NCI-H187 treated with DMSO at 0.1 percent for 48 hours (cell line): ENCODE data around the gene CENPS.
"Not testable (repeated sequence)": the region's sequence is repeated elsewhere in the genome, so short reads cannot be mapped to it uniquely, and the experiment has no call there.

Experiments used
- DNase-seq: peaks from one replicate; lab custom pipeline; 2025; lab: John Stamatoyannopoulos, UW

Gene CENPS

GRCh38 chr1:10419351-10419750 lies 10.9 kb upstream of the CENPS start:
- no peak for DNase-seq

GRCh38 chr1:10421637-10422036 lies 8.6 kb upstream of the CENPS start:
- DNase-seq, result no peak

GRCh38 chr1:10424034-10424433 lies 6.2 kb upstream of the CENPS start:
- DNase-seq, result no peak

- no peak for DNase-seq
Measured at GRCh38 chr1:10424651-10425050, 5.6 kb upstream of the CENPS start.

GRCh38 chr1:10425826-10426534 lies 4.3 kb upstream of the CENPS start:
- not testable (repeated sequence) for DNase-seq

- not testable (repeated sequence) for DNase-seq
Measured at GRCh38 chr1:10426535-10426848, 3.7 kb upstream of the CENPS start.

GRCh38 chr1:10428984-10429383 lies 1.2 kb upstream of the CENPS start:
- no peak for DNase-seq

- DNase-seq, result no peak
Measured at GRCh38 chr1:10429868-10430215, 391 bp upstream of the CENPS start.

GRCh38 chr1:10431070-10431730 lies 967 bp downstream of the CENPS start:
- no peak for DNase-seq

GRCh38 chr1:10432910-10433700 lies 2.9 kb downstream of the CENPS start:
- DNase-seq, result no peak

GRCh38 chr1:10433790-10434189 lies 3.6 kb downstream of the CENPS start:
- DNase-seq, result no peak

GRCh38 chr1:10434590-10434989 lies 4.4 kb downstream of the CENPS start:
- no peak for DNase-seq

- DNase-seq, result no peak
Measured at GRCh38 chr1:10437052-10437451, 6.8 kb downstream of the CENPS start.

- no peak for DNase-seq
Measured at GRCh38 chr1:10438677-10439163, 8.5 kb downstream of the CENPS start.

GRCh38 chr1:10440305-10440704 lies 10.1 kb downstream of the CENPS start:
- no peak for DNase-seq

GRCh38 chr1:10440794-10441193 lies 10.6 kb downstream of the CENPS start:
- DNase-seq, result no peak

- no peak for DNase-seq
Measured at GRCh38 chr1:10444248-10444647, 14.0 kb downstream of the CENPS start.

- DNase-seq, result no peak
Measured at GRCh38 chr1:10444795-10445397, 14.7 kb downstream of the CENPS start.

GRCh38 chr1:10446790-10447422 lies 16.7 kb downstream of the CENPS start:
- DNase-seq, result no peak

- DNase-seq, result no peak
Measured at GRCh38 chr1:10449751-10450150, 19.5 kb downstream of the CENPS start, which contains the start of gene CORT. Gene CORT (plus strand): TSS chr1:10450031. CDS start chr1:10450224, 193 bp downstream.

GRCh38 chr1:10450156-10450814 lies 20.1 kb downstream of the CENPS start:
- DNase-seq, result no peak

GRCh38 chr1:10450836-10451235 lies 20.6 kb downstream of the CENPS start:
- DNase-seq, result no peak
